ENCODE results near the gene AGBL3. TPM values are rescaled to one million over a fixed set of nuclear protein-coding genes. Genes with fewer than 3 reads are reported as not detected.

Gene AGBL3
- total RNA-seq, 4 donors from 2014 or later, result 0.29 to 12.5 (median 5.3) TPM

DNA sequence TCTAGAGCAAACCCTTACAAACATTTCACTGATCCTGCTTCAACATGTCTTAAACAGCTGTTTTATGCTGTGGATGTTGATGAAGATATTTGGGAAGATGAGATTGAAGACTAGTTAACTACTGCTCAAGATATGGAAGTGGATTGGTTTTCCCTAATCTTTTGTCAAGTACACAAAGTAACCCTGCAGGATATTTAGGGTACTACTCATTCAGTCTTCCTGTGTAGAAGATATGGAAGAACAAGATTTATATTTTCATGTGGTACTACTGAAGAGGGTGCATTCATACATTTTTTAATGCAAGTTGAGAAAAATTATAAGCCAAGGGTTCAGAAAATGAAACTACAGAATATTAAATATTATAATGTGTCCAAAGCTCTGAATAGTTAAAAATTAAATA lies 143.3 kb downstream of the AGBL3 start:
- TF ChIP-seq CTCF (IDR thresholded peaks at IDR 0.05) (no peak), POLR2A (IDR thresholded peaks at IDR 0.05) (no peak)
- Histone ChIP-seq H3K4me3 (no peak overlapping the region), H3K27me3 (no peaks in the 10 kb centered on the region), H3K4me1 (no peaks in the 10 kb centered on the region), H3K9me3 (peaks cover 0 to 6% of the 10 kb centered on the region in 2 donors), H3K27ac (no peak overlapping the region), H3K36me3 (no peaks in the 10 kb centered on the region)
- no peak for DNase-seq
- intact Hi-C loops (cut with DNase I; ENCODE audit: low total_unique reads), result no loop called here

DNA sequence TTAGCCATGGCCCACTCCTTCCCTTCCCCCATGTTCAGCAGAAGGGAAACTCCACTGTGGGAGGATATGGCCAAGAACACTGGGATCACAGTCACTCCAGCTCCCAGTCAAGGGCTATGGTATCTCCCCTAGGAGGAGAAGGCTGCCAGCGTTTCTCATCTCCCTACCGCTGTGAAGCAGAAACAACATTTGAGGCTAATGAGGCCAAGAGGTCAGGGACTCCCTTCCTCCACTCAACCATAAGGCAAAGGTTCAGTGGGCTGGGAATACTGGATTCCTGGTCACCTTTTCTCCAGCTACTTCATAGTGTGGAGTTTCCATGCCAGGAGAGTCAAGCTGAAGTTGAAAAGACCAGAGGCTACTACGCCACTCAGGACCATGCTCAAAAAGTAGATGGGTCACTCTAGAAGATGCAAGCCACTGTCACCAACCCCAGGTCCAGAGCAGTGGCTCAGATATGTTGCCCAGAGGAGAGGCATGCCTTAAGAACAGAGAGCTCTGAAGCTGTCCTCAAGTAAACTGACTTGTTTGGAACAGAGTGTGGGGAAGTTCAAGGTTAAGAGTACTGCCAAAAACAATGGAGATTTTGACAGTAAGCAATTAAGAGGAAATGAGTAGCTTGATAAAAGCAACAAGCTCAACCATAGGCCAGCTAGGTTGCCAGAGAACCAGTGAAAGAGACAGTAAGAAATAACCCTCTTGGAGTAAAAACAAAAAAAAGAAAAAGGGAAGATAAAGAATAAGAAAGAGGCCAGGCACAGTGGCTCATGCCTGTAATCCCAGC lies 157.8 kb downstream of the AGBL3 start:
- Histone ChIP-seq H3K36me3 (no peaks in the 10 kb centered on the region), H3K27ac (peak overlapping the region in 1 of 2 donors; percentile 19), H3K4me1 (no peaks in the 10 kb centered on the region), H3K27me3 (no peaks in the 10 kb centered on the region), H3K9me3 (no peaks in the 10 kb centered on the region), H3K4me3 (no peak overlapping the region)
- TF ChIP-seq CTCF (IDR thresholded peaks at IDR 0.05), result no peak
- no peak for TF ChIP-seq POLR2A (IDR thresholded peaks at IDR 0.05)
- peak in 1 of 2 donors; percentile 16 for DNase-seq
- intact Hi-C loops (cut with DNase I; ENCODE audit: low total_unique reads), result no loop called here

GRCh38 chr7:135147341-135147898 lies 161.1 kb downstream of the AGBL3 start:
- Histone ChIP-seq H3K4me1 (no peaks in the 10 kb centered on the region), H3K27me3 (no peaks in the 10 kb centered on the region), H3K4me3 (peak overlapping the region; percentile 40 to 52), H3K27ac (peak overlapping the region; percentile 94 to 99), H3K9me3 (no peaks in the 10 kb centered on the region), H3K36me3 (no peaks in the 10 kb centered on the region)
- intact Hi-C loops (cut with DNase I; ENCODE audit: low total_unique reads), result no loop called here
- no peak for TF ChIP-seq POLR2A (IDR thresholded peaks at IDR 0.05)
- no peak for TF ChIP-seq CTCF (IDR thresholded peaks at IDR 0.05)
- DNase-seq, result peak in 1 of 2 donors; percentile 48

DNA sequence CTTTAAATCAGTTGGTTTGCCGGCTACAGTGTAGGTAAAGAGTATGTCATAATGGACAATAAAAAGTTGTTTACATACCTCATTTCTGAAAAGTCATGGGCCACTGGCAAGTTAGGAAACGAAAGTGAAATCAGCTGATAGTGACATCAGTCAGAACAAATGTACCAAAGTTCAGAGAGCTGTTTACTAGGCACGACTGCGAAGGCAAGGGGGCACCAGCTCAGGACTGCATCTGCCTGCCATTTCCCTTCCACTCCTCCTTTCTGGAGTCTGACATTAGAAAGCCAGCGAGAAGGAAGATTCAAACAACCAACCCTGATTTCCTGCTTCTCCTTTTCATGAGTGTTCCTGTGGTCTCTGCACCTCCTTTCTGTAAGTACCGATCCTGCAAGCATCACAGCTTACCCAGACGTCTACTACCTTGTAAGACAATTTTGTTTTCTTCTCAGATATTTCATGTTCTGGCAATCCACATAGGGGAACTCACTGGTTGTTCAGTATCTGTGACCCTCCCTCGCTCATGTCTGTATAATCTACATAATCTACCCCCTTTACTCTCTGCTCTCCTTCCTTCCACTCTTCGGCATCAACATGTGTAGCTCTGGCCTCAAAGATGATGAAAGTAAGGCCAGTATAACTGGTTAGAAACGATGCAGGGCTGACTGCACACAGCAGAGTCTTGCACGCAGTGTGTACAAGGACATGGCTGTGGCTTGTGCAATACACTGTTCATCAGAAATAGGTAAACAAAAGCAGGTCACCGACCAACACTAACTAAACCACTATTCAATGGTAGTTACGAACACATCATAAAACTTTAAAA lies 161.8 kb downstream of the AGBL3 start, which contains the start of gene TMEM140:
TMEM140 (plus strand) TSS at position 174 of the 823 bp plus-strand sequence. CDS start 16,370 bp downstream, outside the sequence.
- peak in 3 of 4 experiments; percentile 6 to 27 (median 10) for TF ChIP-seq CTCF (IDR thresholded peaks at IDR 0.05)
- TF ChIP-seq POLR2A (IDR thresholded peaks at IDR 0.05), result peak; percentile 50 to 78
- peak within 1 kb of the TSS; percentile 94 to 99 for H3K27ac ChIP-seq
- no peaks in the 10 kb centered on the region for H3K9me3 ChIP-seq
- H3K4me3 ChIP-seq, result peak within 1 kb of the TSS; percentile 40 to 52
- H3K36me3 ChIP-seq, result no peaks in the 10 kb centered on the region
- DNase-seq, result peak in 1 of 2 donors; percentile 61
- intact Hi-C loops (cut with DNase I; ENCODE audit: low total_unique reads), result no loop called here
- no peaks in the 10 kb centered on the region for H3K4me1 ChIP-seq
- H3K27me3 ChIP-seq, result no peaks in the 10 kb centered on the region

Measured in uterus (tissue), 4 donors.